Stimulated activated CD8-positive, alpha-beta memory T cell treated with anti-CD3 and anti-CD28 coated beads, Interleukin-4, amount 100 ng/mL, for 24 hours (primary cell): ENCODE measurements around the gene SNAP25.

ENCODE experiments used
- DNase-seq: peaks from one replicate; pipeline ENCODE4 v3.0.0-alpha.2; 2020; ENCODE audit warnings: low read depth

The SNAP25 gene

DNA sequence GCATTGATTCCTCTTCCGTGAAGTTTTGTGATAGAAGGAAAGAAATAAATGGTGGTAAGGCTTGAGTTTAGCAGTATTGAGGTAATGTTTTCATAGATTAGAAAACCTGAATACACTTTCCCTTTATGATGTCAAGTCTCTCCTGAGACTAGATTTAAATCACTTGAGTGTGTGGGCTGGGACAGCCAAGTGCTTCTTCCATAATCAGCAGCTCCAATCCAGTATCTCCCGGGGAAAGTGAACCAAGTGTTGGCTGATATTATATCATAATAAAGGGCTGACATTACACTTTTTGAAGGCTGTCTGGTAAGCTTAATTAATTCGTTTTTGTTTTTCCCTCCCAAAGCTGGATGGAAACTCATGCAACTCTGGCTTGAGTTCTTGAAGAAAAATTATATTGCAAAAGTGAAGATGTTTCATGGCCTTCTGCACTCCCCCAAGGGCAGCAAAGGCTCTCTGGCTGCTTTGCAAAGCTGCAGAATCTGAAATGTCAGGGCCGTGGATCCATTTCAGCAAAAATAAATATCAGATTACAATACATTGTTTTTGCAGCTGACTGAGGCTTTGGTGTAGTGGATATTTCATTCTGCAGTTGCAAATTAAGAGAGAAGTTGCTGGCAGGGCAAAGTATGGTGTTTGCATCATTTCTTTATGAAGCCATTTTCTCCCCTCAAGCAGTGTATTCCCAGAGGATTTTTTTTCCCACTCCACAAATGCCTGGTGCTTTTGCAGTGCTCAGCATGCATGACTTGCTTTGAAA, 114.2 kb downstream of the SNAP25 start:
- no peak for DNase-seq

DNA sequence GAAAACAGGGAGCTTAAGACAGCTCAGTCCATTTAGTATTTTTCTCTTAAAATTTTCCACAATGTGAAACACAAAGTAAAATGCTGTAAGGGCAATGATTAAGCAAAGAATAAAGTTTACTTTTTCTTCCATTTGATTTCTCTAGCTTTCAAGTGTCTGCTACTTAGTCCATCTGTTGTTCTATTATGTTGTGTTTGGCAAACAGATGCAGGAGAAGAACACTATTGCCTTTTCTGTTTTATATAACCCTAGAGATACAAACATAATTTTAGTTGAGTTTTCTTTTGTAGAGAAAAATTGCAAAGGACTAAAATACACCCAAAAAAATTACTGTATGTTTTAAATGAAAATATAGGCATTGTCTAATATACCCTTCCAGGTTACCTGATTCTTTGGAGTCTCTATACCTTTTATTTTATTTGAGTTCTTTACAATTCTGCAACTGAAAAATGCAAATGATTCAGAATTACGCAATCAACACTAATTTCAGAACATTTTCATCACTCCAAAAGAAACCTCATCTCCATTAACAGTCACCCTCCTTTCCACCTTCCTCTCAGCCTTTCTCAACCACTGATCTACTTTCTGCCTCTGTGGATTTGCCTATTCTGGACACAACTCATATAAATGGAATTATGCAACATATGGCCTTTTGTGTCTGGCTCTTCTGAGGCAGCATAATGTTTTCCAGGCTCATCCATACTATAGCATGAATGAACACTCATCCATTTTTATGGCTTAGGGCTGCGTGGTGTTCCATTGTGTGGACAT, 118.5 kb downstream of the SNAP25 start:
- no peak for DNase-seq

DNA sequence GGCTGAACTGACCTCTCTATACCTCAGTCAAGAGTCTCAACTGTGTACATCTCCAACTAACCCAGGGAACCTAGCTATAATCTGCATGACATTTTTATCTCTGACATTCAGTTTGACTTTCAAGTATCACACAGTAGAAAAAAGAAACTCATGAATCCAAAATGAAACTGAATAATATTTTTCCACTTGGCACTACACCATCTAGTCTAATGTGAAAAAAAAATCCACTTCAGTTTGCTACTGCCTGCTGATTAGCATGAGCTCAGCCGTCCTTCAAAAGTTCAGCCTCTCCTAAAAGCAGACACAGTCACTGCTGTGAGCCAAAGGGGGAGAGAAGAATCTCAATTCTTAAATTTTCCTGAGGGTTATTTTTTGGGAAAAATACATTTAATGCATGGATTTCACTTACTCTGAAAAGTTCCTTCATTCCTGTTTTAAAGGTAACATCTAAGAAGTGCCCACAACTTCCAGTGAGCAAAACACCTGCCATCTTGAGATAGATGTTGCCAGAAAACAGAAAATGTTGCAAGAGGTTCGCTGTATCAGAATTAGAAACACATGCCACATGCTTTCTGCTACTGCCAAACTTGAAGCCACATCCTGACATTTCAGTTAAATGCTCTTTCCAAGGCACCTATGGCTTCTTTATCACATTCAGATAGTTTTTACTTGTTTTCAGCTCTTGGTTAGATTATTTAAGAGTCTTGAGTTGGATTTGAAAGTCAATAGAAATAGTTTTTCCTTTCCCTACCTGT, 120.0 kb downstream of the SNAP25 start:
- no peak for DNase-seq

DNA sequence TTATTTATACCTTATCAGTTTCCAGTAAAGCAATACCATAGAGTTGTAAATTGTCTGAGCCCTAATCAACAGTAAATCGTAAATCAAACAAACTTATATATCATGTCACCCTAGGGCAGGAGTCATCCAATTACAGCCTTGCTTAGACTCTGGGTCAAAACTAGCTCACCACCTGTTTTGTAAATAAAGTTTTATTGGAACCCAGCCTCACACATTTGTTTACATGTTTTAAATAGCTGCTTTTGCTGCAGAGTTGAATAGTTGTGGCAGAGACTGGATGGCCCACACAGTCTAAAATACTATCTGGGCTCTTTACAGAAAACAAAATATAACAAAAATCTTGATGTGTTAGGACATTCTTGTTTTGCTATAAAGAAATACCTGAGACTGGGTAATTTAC, 121.0 kb downstream of the SNAP25 start:
- DNase-seq: no peak

DNA sequence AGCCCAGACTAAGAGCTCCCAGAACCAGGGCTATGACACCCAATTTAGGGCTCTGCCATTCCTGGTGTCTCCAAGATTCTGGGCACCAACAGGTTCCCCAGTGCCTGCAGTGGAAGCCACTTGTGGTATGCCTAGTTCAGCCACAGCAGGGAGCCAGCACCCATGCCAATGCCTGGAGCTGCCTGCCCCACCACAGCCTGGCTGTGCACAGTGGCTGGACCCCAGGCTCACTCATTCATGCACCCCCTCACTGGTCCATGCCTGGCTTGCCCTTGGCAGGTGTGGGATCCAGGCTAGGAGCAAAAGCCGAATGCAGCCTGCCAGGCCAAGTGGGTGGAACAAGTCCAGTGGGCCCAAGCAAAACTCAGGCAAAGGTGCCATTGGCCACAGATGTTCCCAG, 123.5 kb downstream of the SNAP25 start:
- DNase-seq: no peak

DNA sequence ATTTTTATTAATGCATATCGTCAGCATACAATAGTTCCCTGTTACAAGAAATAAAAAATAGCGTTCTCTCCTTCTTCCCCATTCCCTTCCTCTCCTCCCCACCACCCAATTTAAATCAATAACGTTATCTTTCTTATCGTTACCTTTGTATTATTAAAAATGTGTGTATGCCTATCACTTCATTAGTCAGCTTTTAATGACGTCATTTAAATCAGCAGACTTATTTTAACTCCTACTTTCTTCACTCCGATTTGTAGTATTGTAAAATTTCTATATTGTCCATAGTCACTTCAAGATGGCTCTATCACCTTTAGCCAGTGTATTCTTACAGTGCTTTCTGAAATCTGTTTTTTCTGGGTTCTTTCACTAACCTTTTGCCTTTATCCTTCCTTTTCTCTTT, 126.3 kb downstream of the SNAP25 start:
- DNase-seq: no peak

DNA sequence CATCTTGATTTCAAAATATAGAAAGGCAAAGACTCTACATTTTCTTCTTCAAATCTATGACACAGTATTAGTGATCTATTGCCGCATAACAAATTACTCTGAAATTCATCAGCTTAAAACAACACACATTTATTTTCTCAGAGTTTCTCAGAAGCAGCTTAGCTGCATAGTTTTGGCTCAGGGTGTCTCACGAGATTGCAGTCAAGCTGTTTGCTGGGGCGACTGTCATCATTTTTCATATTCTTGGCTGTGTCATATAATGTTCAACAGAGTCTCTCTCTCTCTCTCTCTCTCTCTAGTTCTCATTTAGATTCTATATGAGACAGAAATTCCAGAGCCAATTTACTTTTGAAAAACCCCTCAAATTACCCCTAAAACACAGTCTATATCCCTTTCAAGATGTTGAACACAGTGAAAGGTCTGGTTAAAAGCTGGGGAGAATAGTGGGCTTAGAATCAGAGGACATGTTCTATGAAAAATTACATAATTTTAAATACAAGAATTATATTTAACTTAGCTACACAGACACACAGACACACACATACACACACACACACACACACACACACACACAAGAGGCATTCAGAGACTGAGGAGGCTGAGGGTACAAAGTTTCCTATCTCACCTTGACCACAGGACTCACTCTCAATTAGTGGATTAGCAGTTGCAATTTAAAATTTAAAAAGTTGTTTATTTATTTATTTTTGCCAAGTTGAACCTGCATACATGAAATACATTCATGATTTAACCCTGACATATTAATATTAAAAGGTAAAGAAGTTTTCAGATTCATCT, 128.7 kb downstream of the SNAP25 start:
- DNase-seq: no peak

DNA sequence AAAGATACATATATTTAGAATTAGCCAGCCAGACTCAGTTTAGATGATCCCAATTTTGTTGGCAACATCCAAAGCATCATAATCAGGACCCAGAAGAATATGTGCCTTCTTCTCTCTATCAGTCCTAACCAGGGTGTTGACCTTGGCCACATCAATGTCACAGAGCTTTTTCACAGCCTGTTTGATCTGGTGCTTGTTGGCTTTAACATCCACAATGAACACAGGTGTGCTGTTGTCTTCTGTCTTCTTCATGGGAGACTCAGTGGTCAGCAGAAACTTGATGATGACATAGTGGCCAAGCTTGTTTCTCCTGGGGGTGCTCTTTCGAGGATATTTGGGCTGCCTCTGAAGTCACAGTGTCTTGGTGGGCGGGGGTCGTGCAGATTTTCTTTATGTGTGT, 130.5 kb downstream of the SNAP25 start:
- no peak for DNase-seq

DNA sequence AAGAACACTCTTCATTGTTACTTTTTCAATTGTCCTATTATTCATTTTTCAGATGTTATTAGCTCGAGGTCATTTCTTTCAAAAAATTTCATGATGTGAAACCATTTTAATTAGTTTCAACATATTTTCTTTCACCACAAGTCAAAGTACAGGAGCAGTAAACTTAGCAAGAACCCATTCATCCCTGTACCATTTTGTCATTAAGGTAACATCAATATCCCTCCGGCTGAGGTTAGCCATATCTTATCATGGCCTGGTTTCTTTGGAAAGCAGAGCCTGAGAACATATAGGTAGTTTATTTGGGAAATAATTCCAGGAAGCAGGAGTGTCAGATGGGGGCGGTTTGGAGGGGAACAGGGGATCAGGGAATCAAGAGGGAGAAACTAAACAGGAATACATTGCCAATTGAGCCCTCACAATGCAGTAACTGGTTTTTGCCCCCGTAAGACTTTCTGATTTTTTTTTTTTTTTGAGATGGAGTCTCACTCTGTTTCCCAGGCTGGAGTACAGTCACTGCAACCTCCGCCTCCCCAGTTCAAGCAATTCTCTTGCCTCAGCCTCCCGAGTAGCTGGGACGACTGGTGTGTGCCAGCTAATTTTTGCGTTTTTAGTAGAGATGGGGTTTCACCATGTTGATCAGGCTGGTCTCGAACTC, 131.7 kb downstream of the SNAP25 start:
- DNase-seq: no peak

DNA sequence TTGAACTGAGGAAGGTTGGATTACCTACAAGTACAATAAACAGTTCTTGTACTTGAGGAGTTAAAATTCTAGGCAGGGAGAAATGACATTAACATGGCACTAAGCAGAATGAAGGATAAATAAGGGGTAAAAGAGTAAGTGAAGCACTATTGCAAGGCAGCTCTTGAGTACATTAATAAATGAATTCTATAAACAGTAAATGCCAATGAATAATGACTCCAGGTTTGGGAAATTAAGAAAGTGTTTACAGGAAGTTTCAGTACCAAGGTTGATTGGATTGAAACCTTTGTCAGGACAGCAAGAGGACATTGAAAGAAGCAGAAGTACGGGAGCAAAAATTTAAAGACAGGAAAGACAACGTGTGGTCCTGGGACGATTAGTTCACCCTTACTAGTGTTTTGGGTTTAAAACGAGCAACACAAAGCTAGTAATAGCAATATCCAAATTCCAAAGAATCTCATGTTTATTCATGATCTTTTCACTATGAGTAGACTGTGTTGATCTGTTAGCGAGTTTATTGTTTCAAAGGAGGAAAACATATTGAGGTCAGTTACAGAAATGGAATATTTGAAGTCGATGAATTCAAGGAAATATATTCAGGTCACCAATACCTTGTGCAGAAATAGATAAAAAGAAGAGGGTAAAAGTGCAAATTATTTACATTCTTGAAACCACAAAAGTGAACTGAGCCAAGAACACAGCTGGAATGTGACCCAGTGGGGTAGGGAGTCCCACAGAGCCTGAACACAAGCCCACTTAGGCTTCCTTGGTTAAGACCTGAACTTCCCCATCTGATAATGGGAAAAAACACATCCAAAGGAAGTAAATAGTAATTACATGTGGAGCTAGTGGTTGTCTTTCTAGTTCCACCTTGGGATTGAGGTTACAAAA, 134.5 kb downstream of the SNAP25 start:
- DNase-seq: no peak

DNA sequence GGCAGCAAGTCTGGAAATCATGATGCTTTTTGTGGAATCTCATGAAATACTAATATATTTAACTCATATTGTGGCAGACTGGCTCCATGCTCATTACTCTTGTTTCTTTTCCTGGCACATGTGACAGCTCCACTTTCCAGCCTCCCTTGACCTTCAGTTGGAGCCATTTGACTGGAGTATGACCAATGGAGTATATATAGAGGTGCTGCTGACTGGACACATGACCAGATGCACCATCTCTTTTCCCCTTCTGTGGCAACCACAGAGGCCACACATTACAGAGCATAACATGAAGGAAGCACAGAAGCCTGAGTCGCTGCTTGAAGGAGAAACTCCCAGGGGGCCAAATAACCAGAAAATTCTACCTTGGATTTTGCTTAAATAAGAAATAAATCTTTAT, 138.0 kb downstream of the SNAP25 start:
- DNase-seq: no peak
